Neural progenitor cell (in vitro differentiated cells): ENCODE results near the gene CEP19. TPM values are rescaled to one million over a fixed set of nuclear protein-coding genes. Genes with fewer than 3 reads are reported as not detected.
A peak's percentile ranks its signal among the peaks of the same experiment; 100 is the strongest.

Experiments used
- DNase-seq: peaks from one replicate; pipeline ENCODE4 v3.0.0-alpha.2; 2016; ENCODE audit warnings: low spot score
- H2AFZ ChIP-seq: fragments of 200-600 bp; sonication (generic); replicated peaks from 2 replicates; pipeline ENCODE4 v1.6.1; 2016; ENCODE audit warnings: antibody characterized with exemption
- H3F3A ChIP-seq: fragments of 200-600 bp; sonication (generic); 2 replicates; pipeline ENCODE4 v1.6.1; 2016; ENCODE audit warnings: antibody characterized with exemption, low read depth
- H3K27ac ChIP-seq: fragments of 200-600 bp; sonication (generic); 2 replicates; pipeline ENCODE4 v1.5.1; 2016; ENCODE audit warnings: mild to moderate bottlenecking
- H3K27me3 ChIP-seq: fragments of 200-600 bp; sonication (generic); 2 replicates; pipeline ENCODE4 v1.6.1; 2016; ENCODE audit warnings: mild to moderate bottlenecking, moderate library complexity
- H3K36me3 ChIP-seq: fragments of 200-600 bp; sonication (generic); 2 replicates; pipeline ENCODE4 v1.5.1; 2016
- H3K4me1 ChIP-seq: fragments of 200-600 bp; sonication (generic); 2 replicates; pipeline ENCODE4 v1.6.1; 2016; ENCODE audit warnings: mixed run types
- H3K4me2 ChIP-seq: fragments of 200-600 bp; sonication (generic); 2 replicates; pipeline ENCODE4 v1.6.1; 2016
- H3K4me3 ChIP-seq: fragments of 200-600 bp; sonication (generic); 2 replicates; pipeline ENCODE4 v1.5.1; 2016
- H3K79me2 ChIP-seq: fragments of 200-600 bp; sonication (generic); 2 replicates; pipeline ENCODE4 v1.6.1; 2016; ENCODE audit warnings: low read depth
- H3K9ac ChIP-seq: fragments of 200-600 bp; sonication (generic); 2 replicates; pipeline ENCODE4 v1.6.1; 2016
- H3K9me3 ChIP-seq: fragments of 200-600 bp; sonication (generic); 2 replicates; pipeline ENCODE4 v1.5.1; 2016; ENCODE audit warnings: low read depth
- H4K20me1 ChIP-seq: fragments of 200-600 bp; sonication (generic); 2 replicates; pipeline ENCODE4 v1.6.1; 2016; ENCODE audit warnings: low read depth
- H3K27ac Mint-ChIP-seq: 3 replicates; pipeline ENCODE4 v1.8.0; 2021; ENCODE audit warnings: mixed read lengths
- H3K27me3 Mint-ChIP-seq: 2 replicates; pipeline ENCODE4 v1.8.0; 2022; ENCODE audit warnings: low read depth, mild to moderate bottlenecking, inconsistent platforms, moderate library complexity, mixed read lengths; ENCODE audit not compliant: insufficient read depth
- H3K36me3 Mint-ChIP-seq: 3 replicates; pipeline ENCODE4 v1.8.0; 2021; ENCODE audit warnings: mixed read lengths
- H3K4me1 Mint-ChIP-seq: 3 replicates; pipeline ENCODE4 v1.8.0; 2021; ENCODE audit warnings: mixed read lengths
- H3K4me3 Mint-ChIP-seq: 3 replicates; pipeline ENCODE4 v1.8.0; 2021; ENCODE audit warnings: mild to moderate bottlenecking, moderate library complexity, mixed read lengths
- H3K9me3 Mint-ChIP-seq: 3 replicates; pipeline ENCODE4 v1.8.0; 2020; ENCODE audit warnings: mixed read lengths
- CTCF ChIP-seq: fragments of 200-600 bp; sonication (generic); IDR thresholded peaks from 2 replicates; pipeline ENCODE4 v1.5.1; 2017; ENCODE audit warnings: antibody characterized with exemption, mild to moderate bottlenecking
- EZH2 ChIP-seq: fragments of 200-600 bp; sonication (generic); IDR thresholded peaks from 2 replicates; pipeline ENCODE4 v1.6.1; 2017; ENCODE audit warnings: antibody characterized with exemption, mild to moderate bottlenecking, moderate library complexity
- EZH2phosphoT487 ChIP-seq: fragments of 200-600 bp; sonication (generic); IDR thresholded peaks from 2 replicates; pipeline ENCODE4 v1.6.1; 2017; ENCODE audit warnings: antibody characterized with exemption
- total RNA-seq: library from RNA; depleted of rRNA; stranded (reverse); fragments of >200 nt; gene quantifications from 2 replicates; pipeline ENCODE4 v1.2.3, GENCODE V29; 2015; ENCODE audit warnings: low replicate concordance

CEP19 gene
- total RNA-seq: 7.0 and 7.7 TPM in 2 replicates

- Histone ChIP-seq H3F3A (peaks cover 17% of the 10 kb centered on the region), H3K27me3 (peaks cover 9% of the 10 kb centered on the region), H3K4me1 (peaks cover 2% of the 10 kb centered on the region), H3K79me2 (peaks cover 8% of the 10 kb centered on the region), H2AFZ (peak within 1 kb of the TSS; percentile 94), H3K9ac (peak within 1 kb of the TSS; percentile 40), H3K9me3 (no peaks in the 10 kb centered on the region), H3K4me2 (peak within 1 kb of the TSS; percentile 84), H3K27ac (no peak within 1 kb of the TSS), H3K36me3 (no peaks in the 10 kb centered on the region), H4K20me1 (no peaks in the 10 kb centered on the region), H3K4me3 (peak within 1 kb of the TSS; percentile 75)
- Mint-ChIP-seq H3K27ac (peak within 1 kb of the TSS; percentile 34), H3K4me1 (peaks cover 22% of the 10 kb centered on the region), H3K9me3 (no peaks in the 10 kb centered on the region), H3K4me3 (peak within 1 kb of the TSS; percentile 98), H3K27me3 (peaks cover 6% of the 10 kb centered on the region), H3K36me3 (peaks cover 8% of the 10 kb centered on the region)
- peak; percentile 89 for DNase-seq
- no peak for TF ChIP-seq EZH2phosphoT487
- no peak for TF ChIP-seq CTCF
Observed at GRCh38 chr3:196711838-196712513, at the start of gene CEP19, which contains the start of gene PIGX. CEP19 (minus strand) TSS chr3:196712250; CDS start chr3:196708657, 3,593 bp downstream. PIGX (plus strand) TSS chr3:196712377.

DNA sequence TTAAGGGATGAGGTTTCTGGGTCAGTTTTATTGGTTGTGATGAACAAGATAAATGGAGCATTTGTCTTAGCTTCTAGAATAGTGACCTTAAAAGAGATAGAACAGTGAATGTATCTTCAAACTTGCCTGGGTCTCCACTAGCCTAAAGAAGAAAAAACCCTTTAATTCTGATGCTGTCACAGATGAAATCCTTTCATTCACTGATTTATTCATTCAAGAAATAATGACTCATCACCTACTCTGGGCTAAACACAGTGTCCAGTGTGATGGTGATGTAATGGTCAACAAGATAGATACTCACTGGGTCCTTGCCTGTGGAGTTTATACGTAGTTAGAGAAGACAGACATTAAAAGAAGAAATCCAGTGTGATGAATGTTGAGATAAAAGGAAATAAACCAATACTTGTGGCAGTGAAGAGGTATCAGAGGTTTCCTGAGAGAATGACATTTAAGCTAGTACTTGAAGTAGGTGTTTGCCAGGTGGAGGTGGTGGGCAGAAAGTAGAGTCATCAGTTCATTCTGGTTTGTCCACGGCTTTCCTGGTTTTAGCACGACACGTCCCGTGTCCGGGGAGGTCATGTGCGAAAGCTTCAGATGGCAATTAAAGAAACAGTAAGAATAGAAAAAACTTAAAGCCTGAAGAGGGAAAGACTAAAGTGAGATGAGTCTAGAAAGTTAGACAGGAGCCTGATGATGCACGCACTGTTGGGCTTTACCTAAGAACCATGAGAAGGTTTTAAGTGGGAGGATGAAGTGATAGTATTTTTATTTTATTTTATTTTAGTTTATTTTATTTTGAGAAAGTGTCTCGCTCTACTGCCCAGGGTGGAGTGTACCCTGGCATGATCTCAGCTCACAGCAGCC, 46.1 kb upstream of the CEP19 start:
- no peak overlapping the region for H3K4me3 Mint-ChIP-seq
- DNase-seq: no peak
- Histone ChIP-seq H3F3A (no peaks in the 10 kb centered on the region), H3K4me3 (no peak overlapping the region), H3K36me3 (no peaks in the 10 kb centered on the region), H3K27me3 (no peaks in the 10 kb centered on the region), H3K4me2 (no peak overlapping the region), H2AFZ (no peak overlapping the region), H3K9me3 (no peaks in the 10 kb centered on the region), H3K9ac (no peak overlapping the region), H3K4me1 (no peaks in the 10 kb centered on the region), H3K79me2 (peaks cover 85% of the 10 kb centered on the region), H3K27ac (no peak overlapping the region), H4K20me1 (peaks cover 41% of the 10 kb centered on the region)
- no peak overlapping the region for H3K27ac Mint-ChIP-seq
- H3K9me3 Mint-ChIP-seq: peaks cover 64% of the 10 kb centered on the region
- H3K4me1 Mint-ChIP-seq: no peaks in the 10 kb centered on the region
- peaks cover 6% of the 10 kb centered on the region for H3K27me3 Mint-ChIP-seq
- no peak for TF ChIP-seq EZH2
- TF ChIP-seq EZH2phosphoT487: no peak
- no peak for TF ChIP-seq CTCF
- H3K36me3 Mint-ChIP-seq: peaks cover 69% of the 10 kb centered on the region

DNA sequence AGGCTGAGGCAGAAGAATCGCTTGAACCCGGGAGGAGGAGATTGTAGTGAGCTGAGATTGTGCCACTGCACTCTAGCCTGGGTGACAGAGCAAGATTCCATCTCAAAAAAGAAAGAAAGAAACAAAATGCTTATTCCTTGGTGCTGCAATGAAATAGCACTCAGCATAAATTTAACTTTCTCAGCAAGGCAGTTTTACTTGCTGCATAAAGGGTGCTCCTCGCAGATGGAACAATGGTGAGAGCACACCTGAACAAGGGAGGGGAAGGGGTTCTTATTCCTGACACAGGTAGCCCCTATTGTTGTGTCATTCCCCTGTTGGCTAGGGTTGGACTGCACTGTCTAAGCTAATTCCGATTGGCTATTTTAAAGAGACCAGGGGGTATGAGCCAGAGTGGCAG, 44.7 kb upstream of the CEP19 start:
- Histone ChIP-seq H3K79me2 (peaks cover 92% of the 10 kb centered on the region), H2AFZ (no peak overlapping the region), H3K9me3 (no peaks in the 10 kb centered on the region), H3K27ac (no peak overlapping the region), H3K9ac (no peak overlapping the region), H3K4me3 (no peak overlapping the region), H3K36me3 (peaks cover 6% of the 10 kb centered on the region), H4K20me1 (peaks cover 50% of the 10 kb centered on the region), H3K27me3 (no peaks in the 10 kb centered on the region), H3K4me1 (no peaks in the 10 kb centered on the region), H3K4me2 (no peak overlapping the region), H3F3A (no peaks in the 10 kb centered on the region)
- Mint-ChIP-seq H3K9me3 (peaks cover 59% of the 10 kb centered on the region), H3K27me3 (peaks cover 2% of the 10 kb centered on the region), H3K36me3 (peaks cover 68% of the 10 kb centered on the region), H3K4me3 (peak overlapping the region; percentile 6), H3K4me1 (no peaks in the 10 kb centered on the region), H3K27ac (no peak overlapping the region)
- no peak for DNase-seq
- no peak for TF ChIP-seq CTCF
- no peak for TF ChIP-seq EZH2phosphoT487
- no peak for TF ChIP-seq EZH2
